Measurements from ENCODE around the gene LPIN2. TPM values are rescaled to one million over a fixed set of nuclear protein-coding genes. Genes with fewer than 3 reads are reported as not detected.
"Not testable (repeated sequence)": the region's sequence is repeated elsewhere in the genome, so short reads cannot be mapped to it uniquely, and the experiment has no call there.

Gene LPIN2
- total RNA-seq, 4 donors from 2014 or later: 17.6 to 34.3 (median 25.6) TPM

DNA sequence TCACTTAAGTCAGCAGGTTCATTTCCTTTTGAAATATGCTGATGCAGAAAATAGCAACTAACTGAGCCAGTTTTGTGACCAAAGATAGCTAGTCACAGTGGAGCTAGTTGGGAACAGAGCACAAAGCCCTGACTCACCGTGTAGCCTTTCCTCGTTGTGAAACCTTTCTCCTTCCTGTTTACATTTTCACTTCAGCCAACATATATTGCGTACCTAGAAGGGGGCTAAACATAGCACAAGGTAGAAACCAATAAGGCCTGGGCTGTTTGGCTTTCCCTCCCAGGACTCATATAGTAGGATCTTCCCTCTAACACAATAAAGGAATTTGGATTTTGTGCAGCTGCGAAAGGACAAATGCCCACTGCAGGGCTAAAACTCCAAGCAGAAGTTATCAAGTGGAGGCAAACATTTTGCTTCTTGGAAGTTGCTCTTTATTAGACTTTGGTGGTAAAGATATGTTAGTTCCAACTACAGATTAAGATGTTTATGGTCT, 24.5 kb upstream of the LPIN2 start:
- WGBS, 2 donors (ENCODE audit: low coverage in 1 of 2): 39 to 49% methylated on average over 3 to 4 of the region's 4 CpGs
- Histone ChIP-seq H3K27ac (no peak overlapping the region), H3K9me3 (no peaks in the 10 kb centered on the region), H3K36me3 (no peaks in the 10 kb centered on the region), H3K27me3 (no peaks in the 10 kb centered on the region), H3K4me3 (no peak overlapping the region), H3K4me1 (no peaks in the 10 kb centered on the region)
- ATAC-seq: peak; percentile 41
- TF ChIP-seq POLR2AphosphoS5 (IDR thresholded peaks at IDR 0.05) (peak; percentile 39), POLR2A (IDR thresholded peaks at IDR 0.05) (no peak), EP300 (IDR thresholded peaks at IDR 0.05) (no peak)

DNA sequence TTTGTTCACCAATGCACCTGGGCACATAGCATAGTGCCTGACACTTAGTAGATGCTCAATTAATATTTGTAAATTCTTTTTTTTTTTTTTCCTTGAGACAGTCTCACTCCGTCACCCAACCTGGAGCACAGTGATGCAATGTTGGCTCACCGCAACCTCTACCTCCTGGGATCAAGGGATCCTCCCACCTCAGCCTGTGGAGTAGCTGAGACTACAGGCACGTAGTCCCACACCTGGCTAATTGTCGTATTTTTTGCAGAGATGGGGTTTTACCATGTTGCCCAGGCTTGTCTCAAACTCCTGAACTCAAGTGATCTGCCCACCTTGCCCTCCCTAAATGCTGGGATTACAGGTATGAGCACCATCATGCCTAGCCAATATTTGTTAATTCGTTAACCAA, 23.2 kb upstream of the LPIN2 start:
- no peak for TF ChIP-seq POLR2AphosphoS5 (IDR thresholded peaks at IDR 0.05)
- TF ChIP-seq, protein P1, sequence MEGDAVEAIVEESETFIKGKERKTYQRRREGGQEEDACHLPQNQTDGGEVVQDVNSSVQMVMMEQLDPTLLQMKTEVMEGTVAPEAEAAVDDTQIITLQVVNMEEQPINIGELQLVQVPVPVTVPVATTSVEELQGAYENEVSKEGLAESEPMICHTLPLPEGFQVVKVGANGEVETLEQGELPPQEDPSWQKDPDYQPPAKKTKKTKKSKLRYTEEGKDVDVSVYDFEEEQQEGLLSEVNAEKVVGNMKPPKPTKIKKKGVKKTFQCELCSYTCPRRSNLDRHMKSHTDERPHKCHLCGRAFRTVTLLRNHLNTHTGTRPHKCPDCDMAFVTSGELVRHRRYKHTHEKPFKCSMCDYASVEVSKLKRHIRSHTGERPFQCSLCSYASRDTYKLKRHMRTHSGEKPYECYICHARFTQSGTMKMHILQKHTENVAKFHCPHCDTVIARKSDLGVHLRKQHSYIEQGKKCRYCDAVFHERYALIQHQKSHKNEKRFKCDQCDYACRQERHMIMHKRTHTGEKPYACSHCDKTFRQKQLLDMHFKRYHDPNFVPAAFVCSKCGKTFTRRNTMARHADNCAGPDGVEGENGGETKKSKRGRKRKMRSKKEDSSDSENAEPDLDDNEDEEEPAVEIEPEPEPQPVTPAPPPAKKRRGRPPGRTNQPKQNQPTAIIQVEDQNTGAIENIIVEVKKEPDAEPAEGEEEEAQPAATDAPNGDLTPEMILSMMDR (IDR thresholded peaks at IDR 0.05): no peak
- Histone ChIP-seq H3K27ac (no peak overlapping the region), H3K36me3 (no peaks in the 10 kb centered on the region), H3K4me1 (no peaks in the 10 kb centered on the region), H3K27me3 (no peaks in the 10 kb centered on the region), H3K9me3 (no peaks in the 10 kb centered on the region), H3K4me3 (no peak overlapping the region)
- 94 to 98% methylated on average over 4 to 5 of the region's 5 CpGs for WGBS, 2 donors (ENCODE audit: low coverage in 1 of 2)
- ATAC-seq: no peak

DNA sequence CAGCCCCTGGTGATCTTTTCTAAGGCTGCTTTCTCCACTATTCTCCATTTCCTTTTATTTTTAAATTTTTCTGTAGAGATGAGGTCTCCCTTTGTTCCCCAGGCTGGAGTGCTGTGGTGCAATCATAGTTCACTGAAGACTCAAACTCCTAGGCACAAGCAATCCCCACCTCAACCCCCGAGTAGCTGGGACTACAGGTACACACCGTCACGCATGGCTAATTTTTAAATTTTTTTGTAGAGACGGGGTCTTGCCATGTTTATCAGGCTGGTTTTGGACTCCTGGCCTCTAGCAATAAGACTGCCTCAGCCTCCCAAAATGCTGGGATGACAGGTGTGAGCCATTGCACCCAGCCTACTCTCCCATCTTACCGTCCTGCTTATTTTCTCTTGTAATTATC, 22.7 kb upstream of the LPIN2 start:
- Histone ChIP-seq H3K27ac (no peak overlapping the region), H3K4me3 (no peak overlapping the region), H3K36me3 (no peaks in the 10 kb centered on the region), H3K4me1 (no peaks in the 10 kb centered on the region), H3K27me3 (no peaks in the 10 kb centered on the region), H3K9me3 (no peaks in the 10 kb centered on the region)
- no peak for ATAC-seq
- 88 to 100% methylated on average over 3 to 4 of the region's 5 CpGs for WGBS, 2 donors (ENCODE audit: low coverage in 1 of 2)
- TF ChIP-seq POLR2A (IDR thresholded peaks at IDR 0.05): no peak
- no peak for TF ChIP-seq EP300 (IDR thresholded peaks at IDR 0.05)
- no peak for TF ChIP-seq POLR2AphosphoS5 (IDR thresholded peaks at IDR 0.05)
- TF ChIP-seq, protein P1 (IDR thresholded peaks at IDR 0.05): no peak

DNA sequence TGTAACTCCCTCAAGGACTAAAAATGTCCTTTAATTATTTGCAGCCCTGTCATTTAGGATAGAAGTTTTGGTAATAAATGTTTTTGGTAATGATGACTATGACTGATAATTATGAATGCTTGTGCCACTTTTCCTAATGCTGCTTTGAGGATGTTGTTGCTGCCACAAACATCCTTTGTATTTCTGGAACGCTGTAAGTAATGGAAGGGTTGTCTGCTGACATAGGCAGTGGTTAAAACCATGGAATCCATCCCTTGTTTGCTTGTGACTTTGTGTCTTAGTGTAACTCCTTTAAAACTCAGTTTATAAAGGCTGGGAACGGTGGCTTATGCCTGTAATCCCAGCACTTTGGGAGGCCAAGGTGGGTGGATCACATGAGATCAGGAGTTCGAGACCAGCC, 19.8 kb upstream of the LPIN2 start:
- ATAC-seq: no peak
- H3K27me3 ChIP-seq: no peaks in the 10 kb centered on the region

DNA sequence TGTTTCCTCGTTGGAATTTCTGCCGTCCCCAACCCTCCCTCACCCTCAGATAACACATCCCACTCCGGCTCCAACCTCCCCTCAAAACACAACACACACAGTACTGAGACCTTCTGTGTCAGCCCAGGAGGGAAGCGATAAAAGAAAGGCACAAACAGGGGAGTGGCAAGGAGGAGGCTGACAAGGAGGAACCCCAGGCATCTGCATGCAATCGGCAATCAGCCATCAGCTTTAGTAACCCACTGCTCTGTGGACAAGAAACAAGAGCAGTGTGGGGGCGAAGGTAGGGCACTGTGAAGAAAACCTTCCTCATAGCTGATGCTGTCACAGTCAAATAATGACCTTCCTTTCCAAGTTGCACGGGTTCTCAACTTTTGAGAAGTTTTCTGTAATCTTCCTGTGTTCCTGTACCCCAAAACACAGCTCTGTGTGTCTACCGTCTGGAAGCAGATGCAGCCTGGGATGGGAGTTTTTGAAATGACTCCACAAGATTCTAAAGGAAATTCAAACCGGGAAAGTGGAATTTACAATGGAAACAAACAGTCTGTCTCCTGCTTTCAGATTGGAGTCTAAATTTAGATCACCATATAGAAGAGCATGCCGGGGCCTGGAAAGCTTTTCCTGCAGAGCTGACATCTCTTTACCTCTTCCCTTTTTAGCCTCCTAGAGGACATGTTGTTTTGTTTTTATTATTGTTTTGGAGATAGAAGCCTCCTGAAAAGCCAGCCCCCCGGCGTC, 16.4 kb upstream of the LPIN2 start:
- Histone ChIP-seq H3K27me3 (no peaks in the 10 kb centered on the region), H3K27ac (peak overlapping the region in 3 of 4 donors; percentile 5 to 63 (median 9)), H3K36me3 (no peaks in the 10 kb centered on the region), H3K4me3 (no peak overlapping the region), H3K4me1 (peaks cover 0 to 30% (median 3%) of the 10 kb centered on the region in 3 donors), H3K9me3 (no peaks in the 10 kb centered on the region)
- WGBS, 2 donors (ENCODE audit: low coverage in 1 of 2): 16 to 22% methylated on average over 8 to 10 of the region's 12 CpGs
- ATAC-seq: no peak
- TF ChIP-seq EP300 (IDR thresholded peaks at IDR 0.05): no peak
- TF ChIP-seq POLR2A (IDR thresholded peaks at IDR 0.05): no peak
- TF ChIP-seq, protein P1 (IDR thresholded peaks at IDR 0.05): no peak
- TF ChIP-seq POLR2AphosphoS5 (IDR thresholded peaks at IDR 0.05): no peak

More for the DNA sequence above, 19.8 kb upstream of the LPIN2 start:
- Histone ChIP-seq H3K9me3 (no peaks in the 10 kb centered on the region), H3K27ac (no peak overlapping the region), H3K4me3 (no peak overlapping the region), H3K36me3 (no peaks in the 10 kb centered on the region), H3K4me1 (peaks cover 0 to 18% (median 3%) of the 10 kb centered on the region in 3 donors)
- 75 to 81% methylated on average over 2 to 3 of the region's 3 CpGs for WGBS, 2 donors (ENCODE audit: low coverage in 1 of 2)
- no peak for TF ChIP-seq EP300 (IDR thresholded peaks at IDR 0.05)
- no peak for TF ChIP-seq POLR2A (IDR thresholded peaks at IDR 0.05)
- TF ChIP-seq POLR2AphosphoS5 (IDR thresholded peaks at IDR 0.05): no peak
- TF ChIP-seq, protein P1 (IDR thresholded peaks at IDR 0.05): no peak

DNA sequence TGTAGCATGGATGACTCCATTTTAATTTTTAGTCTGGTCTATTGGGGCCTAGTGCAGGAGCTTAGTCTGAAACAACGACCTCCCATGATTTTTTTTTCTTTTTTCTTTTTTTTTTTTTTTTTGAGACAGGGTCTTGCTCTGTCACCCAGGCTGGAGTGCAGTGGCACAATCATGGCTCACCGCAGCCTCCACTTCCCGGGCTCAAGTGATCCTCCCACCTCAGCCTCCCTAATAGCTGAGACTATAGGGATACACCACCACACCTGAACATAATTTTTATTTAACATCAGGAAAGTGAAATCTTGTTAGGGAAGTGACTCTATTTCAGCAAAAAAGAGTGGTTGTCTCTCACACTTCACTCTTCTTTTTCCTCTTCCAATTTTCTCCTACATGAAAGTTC, 15.2 kb upstream of the LPIN2 start:
- H3K27ac ChIP-seq: peak overlapping the region in 3 of 4 donors; percentile 48 to 63 (median 56)
- peaks cover 0 to 30% (median 3%) of the 10 kb centered on the region in 3 donors for H3K4me1 ChIP-seq
- H3K9me3 ChIP-seq, H3K4me3 ChIP-seq, H3K36me3 ChIP-seq, H3K27me3 ChIP-seq, ATAC-seq: not testable (repeated sequence)
- 83 to 94% methylated on average over 2 of the region's 3 CpGs for WGBS, 2 donors (ENCODE audit: low coverage in 1 of 2)

Measured in gastroesophageal sphincter (tissue), 4 donors.